H1 (cell line): ENCODE data around the gene COL4A1.

ENCODE experiments used
- BACH1 ChIP-seq: IDR thresholded peaks from 2 replicates; pipeline ENCODE4 v1.6.1; 2012; ENCODE audit warnings: low read length, improper control_type of control experiment
- CTCF ChIP-seq, 3 experiments: IDR thresholded peaks; 1 replicate in 2 of 3; 2 replicates in 1 of 3; pipeline versions ENCODE4 v1.5.1 to v1.6.1; 2011; ENCODE audit warnings: low read length in 3 of 3, mild to moderate bottlenecking in 3 of 3, inconsistent platforms in 2 of 3, low read depth in 1 of 3, moderate library complexity in 1 of 3; ENCODE audit not compliant: insufficient read depth in 1 of 3; ENCODE audit errors: control extremely low read depth in 1 of 3
- EP300 ChIP-seq, 2 experiments: IDR thresholded peaks; 1 replicate in 1 of 2; 2 replicates in 1 of 2; pipeline ENCODE4 v1.6.1; 2011 to 2012; ENCODE audit warnings: low read depth in 2 of 2, low read length in 2 of 2, mild to moderate bottlenecking in 2 of 2, borderline replicate concordance in 1 of 2, inconsistent platforms in 1 of 2, moderate library complexity in 1 of 2
- EZH2 ChIP-seq: fragments of 200-600 bp; sonication (generic); IDR thresholded peaks from 2 replicates; pipeline ENCODE4 v1.7.1; 2012; ENCODE audit warnings: low read depth, mild to moderate bottlenecking, moderate library complexity, low read length, inconsistent platforms; ENCODE audit not compliant: severe bottlenecking
- MAX ChIP-seq: IDR thresholded peaks from 2 replicates; pipeline ENCODE4 v1.6.1; 2012; ENCODE audit warnings: inconsistent platforms
- RXRA ChIP-seq: IDR thresholded peaks from 2 replicates; pipeline ENCODE4 v1.6.1; 2011; ENCODE audit warnings: low read depth, mild to moderate bottlenecking, low read length, moderate library complexity; ENCODE audit not compliant: insufficient read depth
- YY1 ChIP-seq: IDR thresholded peaks from 2 replicates; pipeline ENCODE4 v1.6.1; 2011; ENCODE audit warnings: low read depth, mild to moderate bottlenecking, low read length

GRCh38 chr13:110272651-110273050 lies 34.3 kb downstream of the COL4A1 start:
- TF ChIP-seq YY1 (no peak), EZH2 (no peak), CTCF (IDR thresholded peaks at IDR 0.05; ENCODE audit: control extremely low read depth in 1 of 3, insufficient read depth in 1 of 3, low read depth in 1 of 3, low read length in 3 of 3) (no peak), MAX (no peak), EP300 (IDR thresholded peaks at IDR 0.05; ENCODE audit: borderline replicate concordance in 1 of 2, low read depth in 2 of 2, low read length in 2 of 2) (no peak), RXRA (no peak), BACH1 (no peak)
